A673 (cell line): Measurements from ENCODE around the gene MPDZ.

Experiments used
- EZH2 ChIP-seq: fragments of 200-600 bp; sonication (generic); IDR thresholded peaks from 2 replicates; pipeline ENCODE4 v1.6.1; 2017; ENCODE audit warnings: borderline replicate concordance, low read depth, mild to moderate bottlenecking, mixed read lengths, antibody characterized with exemption, low read length; ENCODE audit not compliant: poor library complexity, severe bottlenecking
- TF ChIP-seq, protein P1 (sequence below): fragments of 300-800, 200-600 bp; sonication (generic); conservative IDR thresholded peaks from 2 replicates; pipeline ENCODE4 v1.5.1; 2017; ENCODE audit warnings: low read depth, mild to moderate bottlenecking, antibody characterized with exemption, low read length, moderate library complexity, mixed read lengths

DNA sequence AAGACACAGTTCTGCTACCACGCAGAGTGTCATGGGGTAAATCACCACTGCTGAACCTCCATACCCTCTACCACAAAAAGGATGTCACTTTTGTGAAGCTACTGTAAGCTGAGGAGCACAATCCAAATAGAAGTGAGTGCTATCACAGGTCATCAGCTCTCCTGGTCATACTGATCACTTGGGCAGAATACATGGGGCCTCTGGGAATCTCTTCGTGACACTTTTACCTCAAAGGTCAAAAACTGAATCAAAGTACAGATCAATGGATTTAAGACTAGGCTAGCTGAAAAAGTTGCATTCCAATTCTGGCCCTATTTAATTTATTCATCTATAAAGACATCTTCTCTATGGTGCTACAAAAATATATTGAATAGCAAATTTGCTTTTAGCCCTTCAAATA lies 115.5 kb downstream of the MPDZ start:
- no peak for TF ChIP-seq EZH2
- TF ChIP-seq, protein P1, sequence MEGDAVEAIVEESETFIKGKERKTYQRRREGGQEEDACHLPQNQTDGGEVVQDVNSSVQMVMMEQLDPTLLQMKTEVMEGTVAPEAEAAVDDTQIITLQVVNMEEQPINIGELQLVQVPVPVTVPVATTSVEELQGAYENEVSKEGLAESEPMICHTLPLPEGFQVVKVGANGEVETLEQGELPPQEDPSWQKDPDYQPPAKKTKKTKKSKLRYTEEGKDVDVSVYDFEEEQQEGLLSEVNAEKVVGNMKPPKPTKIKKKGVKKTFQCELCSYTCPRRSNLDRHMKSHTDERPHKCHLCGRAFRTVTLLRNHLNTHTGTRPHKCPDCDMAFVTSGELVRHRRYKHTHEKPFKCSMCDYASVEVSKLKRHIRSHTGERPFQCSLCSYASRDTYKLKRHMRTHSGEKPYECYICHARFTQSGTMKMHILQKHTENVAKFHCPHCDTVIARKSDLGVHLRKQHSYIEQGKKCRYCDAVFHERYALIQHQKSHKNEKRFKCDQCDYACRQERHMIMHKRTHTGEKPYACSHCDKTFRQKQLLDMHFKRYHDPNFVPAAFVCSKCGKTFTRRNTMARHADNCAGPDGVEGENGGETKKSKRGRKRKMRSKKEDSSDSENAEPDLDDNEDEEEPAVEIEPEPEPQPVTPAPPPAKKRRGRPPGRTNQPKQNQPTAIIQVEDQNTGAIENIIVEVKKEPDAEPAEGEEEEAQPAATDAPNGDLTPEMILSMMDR: no peak
